Measurements from ENCODE around the gene LAMA2.

LAMA2 gene

DNA sequence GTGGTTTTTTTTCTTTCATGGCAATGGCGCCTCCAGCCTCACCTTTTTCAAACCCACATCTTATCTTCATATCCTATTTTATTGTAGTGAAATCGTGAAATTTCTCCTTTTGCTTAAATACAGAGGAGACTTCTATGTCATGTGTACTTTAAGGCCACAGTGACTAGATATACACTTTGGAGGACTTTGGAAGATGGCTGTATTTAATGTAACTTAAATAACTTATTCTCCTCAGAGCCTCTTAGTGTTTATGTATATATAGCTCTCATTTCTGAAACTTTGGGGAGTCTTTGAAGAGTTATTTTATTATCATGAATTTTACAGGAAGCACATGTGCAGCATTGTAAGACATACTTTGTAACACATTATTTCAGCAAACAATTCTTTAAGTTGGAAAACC is 968 bp downstream of the LAMA2 start:
- TF ChIP-seq CTCF (IDR thresholded peaks at IDR 0.05; ENCODE audit: insufficient read depth, low read depth, low read length, missing control alignments) = no peak
- no peak overlapping the region for H3K4me3 ChIP-seq (ENCODE audit: low read length)
- DNase-seq (ENCODE audit: low read depth) = no peak

DNA sequence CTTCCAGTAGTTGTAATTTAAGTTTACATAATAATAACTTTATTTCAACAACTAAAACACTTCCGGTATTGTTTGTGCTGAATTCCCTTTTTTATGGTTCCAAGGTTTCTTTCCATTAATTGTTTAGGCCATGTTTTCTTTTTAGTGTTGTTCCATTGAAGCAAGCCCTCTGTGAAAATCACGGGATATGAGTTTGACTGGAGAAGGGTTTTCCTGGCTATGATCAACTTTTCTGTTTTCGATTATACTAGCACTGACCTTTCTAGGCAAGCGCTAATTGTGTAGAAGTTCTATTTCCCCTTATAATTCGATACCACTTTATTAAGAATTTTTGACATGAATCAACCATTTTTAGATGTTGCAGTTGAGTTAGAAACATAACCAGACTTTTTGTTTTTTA is 2.4 kb downstream of the LAMA2 start:
- DNase-seq (ENCODE audit: low read depth) = no peak
- no peak for TF ChIP-seq CTCF (IDR thresholded peaks at IDR 0.05; ENCODE audit: insufficient read depth, low read depth, low read length, missing control alignments)
- no peak overlapping the region for H3K4me3 ChIP-seq (ENCODE audit: low read length)

- DNase-seq (ENCODE audit: low read depth) = no peak
- no peak overlapping the region for H3K4me3 ChIP-seq (ENCODE audit: low read length)
- TF ChIP-seq CTCF (IDR thresholded peaks at IDR 0.05; ENCODE audit: insufficient read depth, low read depth, low read length, missing control alignments) = no peak
These were observed 3.8 kb downstream of the LAMA2 start for GRCh38 chr6:128886706-128887105.

- no peak for DNase-seq (ENCODE audit: low read depth)
- TF ChIP-seq CTCF (IDR thresholded peaks at IDR 0.05; ENCODE audit: insufficient read depth, low read depth, low read length, missing control alignments) = no peak
- no peak overlapping the region for H3K4me3 ChIP-seq (ENCODE audit: low read length)
These were observed 5.7 kb downstream of the LAMA2 start for GRCh38 chr6:128888444-128889175.

DNA sequence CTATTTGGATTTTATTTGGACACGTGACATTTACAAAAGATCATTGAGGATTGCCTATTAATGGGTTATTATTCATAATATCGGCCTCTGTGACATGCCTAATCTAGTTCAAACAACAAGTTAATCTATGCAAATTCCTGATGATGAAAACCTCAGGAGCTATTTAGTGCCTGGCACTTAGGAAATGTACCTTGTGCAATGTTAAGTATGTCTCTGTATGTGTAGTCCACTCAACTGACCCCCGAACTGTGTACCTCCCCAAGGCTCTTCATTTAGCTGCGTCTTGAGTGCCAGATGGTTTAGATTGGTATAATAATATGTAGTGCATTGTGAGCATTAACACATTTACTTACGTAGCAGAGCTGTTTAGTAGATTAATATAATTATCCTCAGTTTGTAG is 6.9 kb downstream of the LAMA2 start:
- TF ChIP-seq CTCF (IDR thresholded peaks at IDR 0.05; ENCODE audit: insufficient read depth, low read depth, low read length, missing control alignments) = no peak
- no peak overlapping the region for H3K4me3 ChIP-seq (ENCODE audit: low read length)
- no peak for DNase-seq (ENCODE audit: low read depth)

GRCh38 chr6:128892079-128892478 is 9.1 kb downstream of the LAMA2 start:
- TF ChIP-seq CTCF (IDR thresholded peaks at IDR 0.05; ENCODE audit: insufficient read depth, low read depth, low read length, missing control alignments) = no peak
- no peak for DNase-seq (ENCODE audit: low read depth)

More at GRCh38 chr6:128892079-128892478, 9.1 kb downstream of the LAMA2 start:
- no peak overlapping the region for H3K4me3 ChIP-seq (ENCODE audit: low read length)

All from epithelial cell of esophagus (primary cell).